A673 (cell line): Measurements from ENCODE around the gene EPS8. TPM values are rescaled to one million over a fixed set of nuclear protein-coding genes. Genes with fewer than 3 reads are reported as not detected.
A peak's percentile ranks its signal among the peaks of the same experiment; 100 is the strongest.

Experiments
- BruUV-seq: library from RNA; stranded (reverse); fragments of 400-500 nt; replicated peaks from 2 replicates; lab custom pipeline; 2021; lab: Mats Ljungman, UMichigan
- CTCF ChIA-PET: fragments of 300-600 bp; sonication (Branson Sonifier 250); formaldehyde crosslinking; loops from one replicate; lab custom pipeline; 2022; ENCODE audit warnings: antibody characterized with exemption; lab: Charles Lee
- POLR2A ChIA-PET: fragments of 300-600 bp; sonication (Branson Sonifier 250); formaldehyde crosslinking; loops from one replicate; lab custom pipeline; 2022; ENCODE audit warnings: antibody characterized with exemption; ENCODE audit not compliant: low non-redundant PET; lab: Charles Lee
- DNase-seq: peaks from one replicate; pipeline ENCODE4 v3.0.0-alpha.2; 2015; ENCODE audit warnings: low spot score
- H3K27ac ChIP-seq: fragments of 200-600 bp; sonication (generic); 2 replicates; pipeline ENCODE4 v1.5.1; 2016; ENCODE audit warnings: mixed run types, low read depth, mild to moderate bottlenecking, mixed read lengths, antibody characterized with exemption, low read length; ENCODE audit not compliant: poor library complexity, severe bottlenecking
- H3K27me3 ChIP-seq: fragments of 200-600 bp; sonication (generic); replicated peaks from 2 replicates; pipeline ENCODE4 v1.6.1; 2017; ENCODE audit warnings: mixed run types, low read depth, mild to moderate bottlenecking, mixed read lengths, antibody characterized with exemption, low read length; ENCODE audit not compliant: insufficient read depth, poor library complexity
- H3K36me3 ChIP-seq: fragments of 200-600 bp; sonication (generic); 2 replicates; pipeline ENCODE4 v1.6.1; 2016; ENCODE audit warnings: mixed run types, mild to moderate bottlenecking, mixed read lengths, antibody characterized with exemption, low read length; ENCODE audit not compliant: insufficient read depth, poor library complexity, severe bottlenecking
- H3K4me1 ChIP-seq: fragments of 200-600 bp; sonication (generic); 2 replicates; pipeline ENCODE4 v1.6.1; 2017; ENCODE audit warnings: mixed run types, mild to moderate bottlenecking, mixed read lengths, antibody characterized with exemption, low read length; ENCODE audit not compliant: insufficient read depth, poor library complexity, severe bottlenecking
- H3K4me3 ChIP-seq: fragments of 200-600 bp; sonication (generic); 2 replicates; pipeline ENCODE4 v1.5.1; 2016; ENCODE audit warnings: low read depth, mixed run types, mild to moderate bottlenecking, mixed read lengths, low read length; ENCODE audit not compliant: poor library complexity, severe bottlenecking
- H3K9me3 ChIP-seq: fragments of 200-600 bp; sonication (generic); 2 replicates; pipeline ENCODE4 v1.6.1; 2016; ENCODE audit warnings: mixed run types, low read depth, mild to moderate bottlenecking, mixed read lengths, antibody characterized with exemption, low read length; ENCODE audit not compliant: poor library complexity, severe bottlenecking
- EZH2 ChIP-seq: fragments of 200-600 bp; sonication (generic); IDR thresholded peaks from 2 replicates; pipeline ENCODE4 v1.6.1; 2017; ENCODE audit warnings: borderline replicate concordance, low read depth, mild to moderate bottlenecking, mixed read lengths, antibody characterized with exemption, low read length; ENCODE audit not compliant: poor library complexity, severe bottlenecking
- intact Hi-C: fragments of 100-400 bp; cut with micrococcal nuclease; formaldehyde crosslinking; loops from one replicate; pipeline ENCODE4 v1.10.0; 2022; ENCODE audit not compliant: unreplicated experiment
- total RNA-seq: library from RNA; stranded (reverse); gene quantifications from 2 replicates; pipeline ENCODE4 v1.2.3, GENCODE V29; 2021
- TF ChIP-seq, protein P1 (sequence below): fragments of 300-800, 200-600 bp; sonication (generic); conservative IDR thresholded peaks from 2 replicates; pipeline ENCODE4 v1.5.1; 2017; ENCODE audit warnings: low read depth, mild to moderate bottlenecking, antibody characterized with exemption, low read length, moderate library complexity, mixed read lengths

EPS8 gene
- total RNA-seq, 1 experiment from 2014 or later = 14.0 TPM

DNA sequence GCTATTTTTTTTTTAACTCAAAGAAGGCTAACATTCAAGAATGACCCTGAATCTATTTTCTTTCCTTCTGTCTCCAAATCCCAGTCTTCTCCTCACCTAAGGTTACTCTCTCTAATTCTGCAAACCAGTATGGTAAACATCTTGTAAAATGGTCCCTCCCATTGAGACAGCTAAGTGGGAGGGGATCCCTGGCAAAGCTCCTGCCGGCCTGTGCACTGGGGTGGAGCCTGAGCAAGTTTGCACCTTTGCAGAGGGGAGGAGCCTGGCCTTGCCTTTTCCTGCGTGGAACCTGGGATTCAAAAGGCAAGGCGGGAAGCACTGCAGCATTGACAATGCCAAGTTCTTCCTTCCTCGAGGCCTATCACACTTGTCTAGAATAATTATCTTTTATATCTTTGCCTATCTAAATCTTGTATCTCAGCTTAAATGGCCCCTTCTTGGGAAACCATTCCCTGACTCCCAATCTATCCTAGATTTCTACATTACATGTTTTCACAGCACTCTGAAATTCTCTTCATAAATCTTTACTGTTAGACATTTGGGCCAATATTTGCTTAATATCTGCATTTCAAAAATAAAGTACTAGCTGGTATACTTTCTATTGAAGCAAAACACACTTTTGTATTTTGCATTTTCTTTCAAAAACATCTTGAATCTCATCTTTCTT is 83.0 kb downstream of the EPS8 start:
- TF ChIP-seq, protein P1, sequence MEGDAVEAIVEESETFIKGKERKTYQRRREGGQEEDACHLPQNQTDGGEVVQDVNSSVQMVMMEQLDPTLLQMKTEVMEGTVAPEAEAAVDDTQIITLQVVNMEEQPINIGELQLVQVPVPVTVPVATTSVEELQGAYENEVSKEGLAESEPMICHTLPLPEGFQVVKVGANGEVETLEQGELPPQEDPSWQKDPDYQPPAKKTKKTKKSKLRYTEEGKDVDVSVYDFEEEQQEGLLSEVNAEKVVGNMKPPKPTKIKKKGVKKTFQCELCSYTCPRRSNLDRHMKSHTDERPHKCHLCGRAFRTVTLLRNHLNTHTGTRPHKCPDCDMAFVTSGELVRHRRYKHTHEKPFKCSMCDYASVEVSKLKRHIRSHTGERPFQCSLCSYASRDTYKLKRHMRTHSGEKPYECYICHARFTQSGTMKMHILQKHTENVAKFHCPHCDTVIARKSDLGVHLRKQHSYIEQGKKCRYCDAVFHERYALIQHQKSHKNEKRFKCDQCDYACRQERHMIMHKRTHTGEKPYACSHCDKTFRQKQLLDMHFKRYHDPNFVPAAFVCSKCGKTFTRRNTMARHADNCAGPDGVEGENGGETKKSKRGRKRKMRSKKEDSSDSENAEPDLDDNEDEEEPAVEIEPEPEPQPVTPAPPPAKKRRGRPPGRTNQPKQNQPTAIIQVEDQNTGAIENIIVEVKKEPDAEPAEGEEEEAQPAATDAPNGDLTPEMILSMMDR = no peak
- TF ChIP-seq EZH2 = no peak
- no peak for DNase-seq
- CTCF ChIA-PET = no interaction called here
- Histone ChIP-seq H3K27me3 (no peaks in the 10 kb centered on the region), H3K27ac (no peak overlapping the region), H3K4me1 (peaks cover 21% of the 10 kb centered on the region), H3K36me3 (no peaks in the 10 kb centered on the region), H3K4me3 (no peak overlapping the region), H3K9me3 (no peaks in the 10 kb centered on the region)
- BruUV-seq = no TSS peak
- POLR2A ChIA-PET = no interaction called here
- intact Hi-C loops = no loop called here

- H3K27me3 ChIP-seq = no peaks in the 10 kb centered on the region
- no peaks in the 10 kb centered on the region for H3K36me3 ChIP-seq
- no peak overlapping the region for H3K4me3 ChIP-seq
- DNase-seq = no peak
- peaks cover 27% of the 10 kb centered on the region for H3K4me1 ChIP-seq
- H3K27ac ChIP-seq = no peak overlapping the region
- CTCF ChIA-PET = no interaction called here
- TF ChIP-seq, protein P1 = no peak
- TF ChIP-seq EZH2 = no peak
- POLR2A ChIA-PET = no interaction called here
- no TSS peak for BruUV-seq
- intact Hi-C loops = no loop called here
- no peaks in the 10 kb centered on the region for H3K9me3 ChIP-seq
Observed at GRCh38 chr12:15705606-15706005, 83.6 kb downstream of the EPS8 start.

DNA sequence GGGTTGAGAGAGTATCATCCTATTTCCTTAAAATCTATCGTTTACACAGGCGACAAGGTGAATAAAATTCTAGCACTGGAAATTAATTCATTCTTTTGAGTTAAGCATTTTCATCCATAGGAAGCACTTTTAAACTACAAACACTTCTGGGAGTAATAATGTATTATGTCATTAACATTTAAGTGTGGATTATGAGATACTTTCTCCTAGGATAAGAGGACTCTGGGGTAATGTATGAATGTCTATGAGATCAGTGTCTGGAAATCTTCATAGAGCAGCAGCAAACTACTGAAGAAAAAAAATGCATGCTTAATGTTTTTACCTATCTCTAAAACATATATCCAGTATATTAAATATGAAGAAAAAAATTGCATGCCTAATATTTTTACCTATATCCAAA is 86.9 kb downstream of the EPS8 start:
- ChIA-PET POLR2A (no interaction called here), CTCF (no interaction called here)
- Histone ChIP-seq H3K27ac (peak overlapping the region; percentile 11), H3K4me3 (no peak overlapping the region), H3K36me3 (no peaks in the 10 kb centered on the region), H3K4me1 (peaks cover 25% of the 10 kb centered on the region), H3K27me3 (no peaks in the 10 kb centered on the region), H3K9me3 (no peaks in the 10 kb centered on the region)
- intact Hi-C loops = no loop called here
- no peak for DNase-seq
- BruUV-seq = no TSS peak
- TF ChIP-seq, protein P1 = no peak
- no peak for TF ChIP-seq EZH2
